KOPT-K1 (cell line): ENCODE measurements around the gene CREG1.
A peak's percentile ranks its signal among the peaks of the same experiment; 100 is the strongest.

Source experiments
- H3K27ac ChIP-seq: fragments of 200-600 bp; sonication (generic); 2 replicates; pipeline ENCODE4 v1.5.1; 2016; ENCODE audit warnings: antibody characterized with exemption, mild to moderate bottlenecking, low read depth, low read length; ENCODE audit not compliant: poor library complexity, severe bottlenecking
- H3K36me3 ChIP-seq: fragments of 200-600 bp; sonication (generic); 2 replicates; pipeline ENCODE4 v1.5.1; 2017; ENCODE audit warnings: antibody characterized with exemption, mild to moderate bottlenecking, low read length, moderate library complexity; ENCODE audit not compliant: insufficient read depth
- H3K9me3 ChIP-seq: fragments of 200-600 bp; sonication (generic); 2 replicates; pipeline ENCODE4 v1.5.1; 2017; ENCODE audit warnings: antibody characterized with exemption, low read length, mild to moderate bottlenecking; ENCODE audit not compliant: insufficient read depth, poor library complexity, severe bottlenecking

Gene CREG1

GRCh38 chr1:167510881-167511280 is 42.7 kb downstream of the CREG1 start:
- Histone ChIP-seq H3K9me3 (no peaks in the 10 kb centered on the region), H3K27ac (no peak overlapping the region), H3K36me3 (peaks cover 97% of the 10 kb centered on the region)

DNA sequence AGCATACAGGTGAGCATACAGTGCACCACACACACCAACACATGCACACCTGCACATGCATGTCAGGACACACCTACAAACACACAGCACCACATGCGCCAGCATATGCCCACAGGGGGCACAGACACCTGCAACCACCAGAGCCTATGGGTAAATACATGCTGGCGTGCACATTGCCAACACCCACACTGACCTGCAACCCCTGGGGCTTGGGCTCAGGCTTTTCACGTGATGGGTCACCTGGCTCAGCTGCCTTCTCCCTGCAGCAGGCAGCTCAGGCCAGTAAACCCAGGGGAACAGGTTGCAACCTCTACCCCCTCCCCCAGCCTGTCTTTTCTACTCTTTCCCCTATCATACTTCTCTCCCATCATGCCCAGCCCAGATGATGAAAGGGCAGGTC is 43.3 kb downstream of the CREG1 start:
- Histone ChIP-seq H3K27ac (no peak overlapping the region), H3K9me3 (no peaks in the 10 kb centered on the region), H3K36me3 (peaks cover 96% of the 10 kb centered on the region)

GRCh38 chr1:167509587-167509986 is 44.0 kb downstream of the CREG1 start:
- Histone ChIP-seq H3K27ac (no peak overlapping the region), H3K9me3 (no peaks in the 10 kb centered on the region), H3K36me3 (peaks cover 96% of the 10 kb centered on the region)

DNA sequence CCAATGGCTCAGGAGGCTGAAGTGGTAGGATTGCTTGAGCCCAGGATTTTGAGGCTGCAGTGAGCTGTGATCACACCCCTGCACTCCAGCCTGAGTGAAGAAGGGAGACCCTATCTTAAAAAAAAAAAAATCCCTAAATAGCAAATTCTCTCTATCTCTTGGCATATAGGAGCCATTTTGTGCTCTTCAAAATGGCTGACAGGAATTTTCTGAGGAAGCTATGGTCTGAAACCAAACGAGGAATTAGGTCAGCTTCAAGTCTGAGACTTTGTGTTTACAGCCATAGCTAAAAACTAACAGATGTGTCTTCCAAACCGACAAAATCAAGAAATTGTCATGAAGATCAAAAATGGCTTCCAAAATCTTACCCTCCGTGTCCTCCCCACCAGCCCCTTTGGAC is 45.8 kb downstream of the CREG1 start:
- H3K36me3 ChIP-seq: peaks cover 98% of the 10 kb centered on the region
- H3K9me3 ChIP-seq: no peaks in the 10 kb centered on the region
- no peak overlapping the region for H3K27ac ChIP-seq

DNA sequence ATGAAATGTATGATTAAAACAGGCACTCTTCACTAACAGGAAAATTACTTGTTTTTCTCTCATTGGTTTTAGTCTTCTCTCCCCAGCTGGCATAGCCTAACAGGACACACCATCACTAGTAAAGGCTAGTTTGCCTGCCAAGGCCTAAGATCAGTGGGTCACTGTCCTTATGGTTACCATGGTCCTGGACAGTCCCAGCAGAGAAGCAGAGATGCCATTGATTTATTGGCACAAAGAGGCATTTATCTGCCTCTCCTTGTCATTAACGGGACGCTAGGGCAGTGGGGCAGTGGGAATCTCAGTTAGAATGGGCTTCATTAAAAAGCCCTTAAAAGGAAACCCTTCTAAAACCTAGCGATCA is 49.1 kb downstream of the CREG1 start:
- Histone ChIP-seq H3K27ac (no peak overlapping the region), H3K36me3 (peaks cover 97% of the 10 kb centered on the region), H3K9me3 (no peaks in the 10 kb centered on the region)

GRCh38 chr1:167503626-167504466 is 49.7 kb downstream of the CREG1 start:
- Histone ChIP-seq H3K9me3 (no peaks in the 10 kb centered on the region), H3K27ac (no peak overlapping the region), H3K36me3 (peaks cover 97% of the 10 kb centered on the region)

- H3K27ac ChIP-seq: no peak overlapping the region
- H3K9me3 ChIP-seq: no peaks in the 10 kb centered on the region
- H3K36me3 ChIP-seq: peaks cover 97% of the 10 kb centered on the region
Observed at GRCh38 chr1:167502719-167503462, 50.7 kb downstream of the CREG1 start.

- Histone ChIP-seq H3K9me3 (no peaks in the 10 kb centered on the region), H3K27ac (peak overlapping the region; percentile 42), H3K36me3 (peaks cover 97% of the 10 kb centered on the region)
Observed at GRCh38 chr1:167502192-167502551, 51.4 kb downstream of the CREG1 start.

- no peaks in the 10 kb centered on the region for H3K9me3 ChIP-seq
- H3K27ac ChIP-seq: peak overlapping the region; percentile 42
- peaks cover 97% of the 10 kb centered on the region for H3K36me3 ChIP-seq
Observed at GRCh38 chr1:167501515-167502191, 51.9 kb downstream of the CREG1 start.

GRCh38 chr1:167500283-167500860 is 53.2 kb downstream of the CREG1 start:
- Histone ChIP-seq H3K36me3 (peaks cover 98% of the 10 kb centered on the region), H3K9me3 (no peaks in the 10 kb centered on the region), H3K27ac (peak overlapping the region; percentile 49)

DNA sequence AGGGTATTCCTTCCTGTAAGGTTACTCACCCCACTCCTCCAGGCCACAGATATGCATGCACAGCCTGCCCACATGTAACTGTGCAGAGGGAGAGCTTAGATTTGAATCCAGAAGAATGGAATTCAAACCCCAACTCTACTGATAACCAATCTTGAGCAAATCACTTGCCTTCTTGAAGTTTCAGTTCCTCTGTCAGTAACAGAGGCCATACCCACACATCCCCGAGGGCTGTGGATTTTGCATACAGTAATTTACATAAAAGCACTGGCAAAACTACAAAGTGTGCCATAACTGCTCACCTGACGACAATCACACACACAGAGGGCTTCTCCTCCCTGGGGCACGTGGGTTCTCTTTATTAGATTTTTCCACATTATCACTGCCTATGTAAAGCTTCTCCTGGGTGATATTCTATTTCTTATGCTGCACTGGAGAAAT is 53.9 kb downstream of the CREG1 start:
- Histone ChIP-seq H3K27ac (peak overlapping the region; percentile 49), H3K9me3 (no peaks in the 10 kb centered on the region), H3K36me3 (peaks cover 98% of the 10 kb centered on the region)

GRCh38 chr1:167499106-167499505 is 54.5 kb downstream of the CREG1 start:
- peak overlapping the region; percentile 49 for H3K27ac ChIP-seq
- peaks cover 98% of the 10 kb centered on the region for H3K36me3 ChIP-seq
- no peaks in the 10 kb centered on the region for H3K9me3 ChIP-seq

DNA sequence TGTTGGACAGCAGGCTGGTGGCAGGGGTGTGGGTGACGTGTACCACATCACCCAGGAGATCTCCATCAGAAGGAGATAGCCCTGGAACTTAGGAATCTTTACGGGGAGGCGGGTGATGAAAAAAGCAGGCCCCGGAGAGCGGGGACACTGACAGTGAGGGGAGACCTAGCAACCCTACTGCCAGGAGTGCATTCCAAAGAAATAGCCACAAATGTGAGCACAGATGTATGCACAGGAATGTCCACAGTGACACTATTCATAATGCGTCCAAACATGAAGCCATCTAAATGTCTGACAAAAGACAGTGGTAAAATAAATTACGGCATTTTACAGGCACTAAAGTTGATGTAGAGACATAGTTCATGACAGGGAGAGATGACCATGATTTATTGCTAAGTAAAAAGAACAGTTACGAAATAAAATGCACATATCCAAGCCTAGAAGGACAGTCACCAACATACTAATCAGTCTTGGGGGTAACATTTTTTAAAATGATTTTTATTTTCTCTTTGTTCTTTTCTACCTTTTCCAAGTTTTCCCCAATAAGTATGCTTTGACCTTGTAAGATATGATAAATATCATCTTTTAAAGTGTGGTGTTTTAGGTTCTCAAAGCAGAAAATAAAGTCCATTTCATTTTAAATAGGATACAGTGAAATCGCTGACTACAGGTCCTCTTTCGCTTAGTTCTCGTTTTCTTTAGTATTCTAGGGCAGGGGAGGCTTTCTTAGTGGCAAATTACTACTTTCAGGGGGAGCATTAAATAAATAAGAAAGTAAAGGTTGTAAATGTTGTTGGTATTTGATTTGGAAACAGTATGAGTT is 56.6 kb downstream of the CREG1 start:
- no peaks in the 10 kb centered on the region for H3K9me3 ChIP-seq
- H3K36me3 ChIP-seq: peaks cover 98% of the 10 kb centered on the region
- H3K27ac ChIP-seq: peak overlapping the region; percentile 18

DNA sequence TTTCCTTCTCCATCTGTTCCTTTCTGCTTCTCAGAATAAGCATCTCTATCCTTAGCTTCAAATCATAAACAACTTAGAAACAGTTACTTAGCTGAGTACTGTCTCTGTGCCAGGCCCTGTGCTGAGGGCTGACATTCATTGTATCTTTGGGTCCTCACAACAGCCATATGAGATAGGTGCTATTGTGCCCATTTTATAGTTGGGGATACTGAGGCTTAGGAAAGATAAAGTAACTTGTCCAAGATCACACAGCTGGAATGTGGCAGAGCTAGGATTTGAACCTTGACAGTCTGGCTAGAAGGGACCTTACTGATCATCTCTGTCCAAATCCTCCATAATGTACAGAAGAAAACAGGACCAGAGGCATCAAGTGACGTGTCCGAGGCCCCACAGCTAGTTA is 60.2 kb downstream of the CREG1 start:
- H3K27ac ChIP-seq: peak overlapping the region; percentile 3
- H3K36me3 ChIP-seq: peaks cover 80% of the 10 kb centered on the region
- H3K9me3 ChIP-seq: no peaks in the 10 kb centered on the region
